Sigmoid colon (tissue), 7 donors: Measurements from ENCODE around the gene PIM3. TPM values are rescaled to one million over a fixed set of nuclear protein-coding genes. Genes with fewer than 3 reads are reported as not detected.

Experiments used
- DNase-seq: peaks from one replicate; pipeline ENCODE4 v3.0.0-alpha.2; 2019
- H3K27ac ChIP-seq, 4 donors: fragments of 200-600 bp; sonication (generic); one replicate each; pipeline ENCODE4 v1.5.1; 2016 to 2019; ENCODE audit warnings: mild to moderate bottlenecking in 1 of 4
- H3K27me3 ChIP-seq, 3 donors: fragments of 200-600 bp; sonication (generic); one replicate each; pipeline ENCODE4 v1.5.1; 2019; ENCODE audit warnings: mild to moderate bottlenecking in 1 of 3
- H3K36me3 ChIP-seq, 4 donors: fragments of 200-600 bp; sonication (generic); one replicate each; pipeline ENCODE4 v1.5.1; 2016 to 2019
- H3K4me1 ChIP-seq, 4 donors: fragments of 200-600 bp; sonication (generic); one replicate each; pipeline ENCODE4 v1.5.1; 2017 to 2019
- H3K4me3 ChIP-seq, 4 donors: fragments of 200-600 bp; sonication (generic); one replicate each; pipeline ENCODE4 v1.5.1; 2017 to 2019; ENCODE audit warnings: mild to moderate bottlenecking in 2 of 4, moderate library complexity in 1 of 4
- H3K9me3 ChIP-seq, 4 donors: fragments of 200-600 bp in 3 of 4; sonication (generic) in 3 of 4; one replicate each; pipeline versions ENCODE4 v1.5.1 to v1.6.1; 2013 to 2019
- EP300 ChIP-seq, 4 donors: sonication (generic); formaldehyde crosslinking; IDR thresholded peaks; one replicate each; pipeline ENCODE4 v1.6.1; 2017; ENCODE audit warnings: antibody characterized with exemption in 4 of 4
- POLR2A ChIP-seq, 2 donors: fragments of 450-650 bp; IDR thresholded peaks; one replicate each; pipeline ENCODE4 v1.6.1; 2016; ENCODE audit warnings: antibody characterized with exemption in 2 of 2, mild to moderate bottlenecking in 2 of 2, moderate library complexity in 2 of 2
- POLR2AphosphoS5 ChIP-seq, 4 donors: sonication (generic); formaldehyde crosslinking; IDR thresholded peaks; one replicate each; pipeline ENCODE4 v1.6.1; 2017; ENCODE audit warnings: antibody characterized with exemption in 4 of 4
- WGBS, 2 donors: extraction: QIAGEN DNeasy Blood & Tissue Kit; methylation state at CpG; one replicate each; pipeline ENCODE4 v1.1.7; 2013; 5-methylcytosine and 5-hydroxymethylcytosine counted together
- intact Hi-C: fragments of 100-400 bp; cut with DNase I; formaldehyde crosslinking; loops from one replicate; pipeline ENCODE4 v1.15.1; 2023
- polyA plus RNA-seq, 3 donors: library from polyadenylated mRNA; stranded (reverse); fragments of 200-250 nt; gene quantifications; one replicate each; pipeline ENCODE4 v1.2.3, GENCODE V29; 2013
- total RNA-seq, 4 donors: library from RNA; depleted of rRNA; stranded (reverse); fragments of >200 nt; gene quantifications; one replicate each; pipeline ENCODE4 v1.1.0, GENCODE V29; 2016
- TF ChIP-seq, protein P1 (sequence below), 4 experiments: fragments of 450-650 bp in 3 of 4; fragments of 200-600 bp in 1 of 4; IDR thresholded peaks; one replicate each; pipeline ENCODE4 v1.5.1; 2016 to 2019; ENCODE audit warnings: antibody characterized with exemption in 4 of 4, mild to moderate bottlenecking in 3 of 4, moderate library complexity in 2 of 4
- donor health status: healthy with polysubstance abuse.
- donor health status: Bipolar disorder and iron deficiency.
- donor health status: healthy.

The PIM3 gene
- total and polyA plus RNA-seq, 7 donors: 26.3 to 126 (median 49.4) TPM

DNA sequence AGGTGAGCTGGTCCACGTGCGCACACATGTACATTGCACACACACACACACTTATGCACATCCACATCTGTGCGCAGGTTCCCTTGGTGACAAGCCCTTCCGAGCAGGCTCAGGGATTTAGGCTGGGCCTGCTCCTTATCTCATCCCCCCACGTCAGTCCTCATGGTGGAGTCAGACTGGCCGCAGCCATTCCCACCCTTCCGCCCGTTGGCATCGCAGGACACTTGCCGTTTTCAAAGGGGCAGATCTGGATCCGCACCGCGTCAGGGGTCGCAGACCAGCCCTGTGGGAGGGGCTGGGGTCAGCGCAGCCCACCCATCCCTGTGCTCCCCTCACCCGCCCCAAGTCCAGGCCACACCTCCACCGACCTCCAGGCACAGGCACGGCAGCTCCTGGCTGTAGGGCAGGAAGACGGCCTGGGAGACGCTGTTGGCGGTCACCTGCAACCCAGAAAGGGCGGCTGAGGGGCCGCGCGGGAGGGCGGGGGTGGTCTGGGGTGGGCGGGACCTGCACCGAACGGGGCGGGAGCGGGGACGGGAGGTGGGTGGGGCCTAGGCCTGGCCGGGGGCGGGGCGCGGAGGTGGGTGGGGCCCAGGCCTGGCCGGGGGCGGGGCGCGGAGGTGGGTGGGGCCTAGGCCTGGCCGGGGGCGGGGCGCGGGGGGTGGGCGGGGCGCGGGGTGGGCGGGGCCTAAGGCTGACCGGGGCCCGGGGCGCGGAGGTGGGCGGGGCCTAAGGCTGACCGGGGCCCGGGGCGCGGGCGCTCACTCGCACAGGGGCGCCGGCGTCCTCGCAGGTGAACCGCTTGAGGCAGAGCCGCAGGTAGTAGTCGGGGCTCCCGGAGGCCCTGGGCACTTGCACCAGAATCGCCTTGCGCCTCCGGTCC lies 38.7 kb downstream of the PIM3 start:
- intact Hi-C loops: no loop called here
- peaks cover 0 to 7% (median 3%) of the 10 kb centered on the region in 4 donors for H3K4me1 ChIP-seq
- H3K27ac ChIP-seq: no peak overlapping the region
- WGBS, 2 donors: 16 to 19% methylated on average over 66 to 70 of the region's 70 CpGs
- peak overlapping the region in 1 of 4 donors; percentile 22 for H3K4me3 ChIP-seq
- no peaks in the 10 kb centered on the region for H3K36me3 ChIP-seq
- peaks cover 8 to 35% (median 26%) of the 10 kb centered on the region in 3 donors for H3K27me3 ChIP-seq
- no peak for TF ChIP-seq EP300 (IDR thresholded peaks at IDR 0.05)
- TF ChIP-seq POLR2A (IDR thresholded peaks at IDR 0.05): no peak
- TF ChIP-seq POLR2AphosphoS5 (IDR thresholded peaks at IDR 0.05): no peak
- TF ChIP-seq, protein P1, sequence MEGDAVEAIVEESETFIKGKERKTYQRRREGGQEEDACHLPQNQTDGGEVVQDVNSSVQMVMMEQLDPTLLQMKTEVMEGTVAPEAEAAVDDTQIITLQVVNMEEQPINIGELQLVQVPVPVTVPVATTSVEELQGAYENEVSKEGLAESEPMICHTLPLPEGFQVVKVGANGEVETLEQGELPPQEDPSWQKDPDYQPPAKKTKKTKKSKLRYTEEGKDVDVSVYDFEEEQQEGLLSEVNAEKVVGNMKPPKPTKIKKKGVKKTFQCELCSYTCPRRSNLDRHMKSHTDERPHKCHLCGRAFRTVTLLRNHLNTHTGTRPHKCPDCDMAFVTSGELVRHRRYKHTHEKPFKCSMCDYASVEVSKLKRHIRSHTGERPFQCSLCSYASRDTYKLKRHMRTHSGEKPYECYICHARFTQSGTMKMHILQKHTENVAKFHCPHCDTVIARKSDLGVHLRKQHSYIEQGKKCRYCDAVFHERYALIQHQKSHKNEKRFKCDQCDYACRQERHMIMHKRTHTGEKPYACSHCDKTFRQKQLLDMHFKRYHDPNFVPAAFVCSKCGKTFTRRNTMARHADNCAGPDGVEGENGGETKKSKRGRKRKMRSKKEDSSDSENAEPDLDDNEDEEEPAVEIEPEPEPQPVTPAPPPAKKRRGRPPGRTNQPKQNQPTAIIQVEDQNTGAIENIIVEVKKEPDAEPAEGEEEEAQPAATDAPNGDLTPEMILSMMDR (IDR thresholded peaks at IDR 0.05): no peak
- no peak for DNase-seq
- H3K9me3 ChIP-seq: no peaks in the 10 kb centered on the region

GRCh38 chr22:49999946-50000586 lies 39.5 kb downstream of the PIM3 start:
- Histone ChIP-seq H3K9me3 (no peaks in the 10 kb centered on the region), H3K36me3 (no peaks in the 10 kb centered on the region), H3K4me3 (peak overlapping the region in 1 of 4 donors; percentile 22), H3K27me3 (peaks cover 8 to 35% (median 26%) of the 10 kb centered on the region in 3 donors), H3K27ac (no peak overlapping the region), H3K4me1 (peaks cover 0 to 7% (median 3%) of the 10 kb centered on the region in 4 donors)
- no peak for TF ChIP-seq POLR2AphosphoS5 (IDR thresholded peaks at IDR 0.05)
- TF ChIP-seq, protein P1 (IDR thresholded peaks at IDR 0.05): no peak
- no peak for TF ChIP-seq EP300 (IDR thresholded peaks at IDR 0.05)
- no peak for TF ChIP-seq POLR2A (IDR thresholded peaks at IDR 0.05)
- DNase-seq: no peak
- intact Hi-C loops: no loop called here
- WGBS, 2 donors: 47 to 54% methylated on average over 41 of the region's 41 CpGs

GRCh38 chr22:50000587-50001387 lies 40.2 kb downstream of the PIM3 start:
- peaks cover 8 to 35% (median 26%) of the 10 kb centered on the region in 3 donors for H3K27me3 ChIP-seq
- peaks cover 0 to 7% (median 3%) of the 10 kb centered on the region in 4 donors for H3K4me1 ChIP-seq
- intact Hi-C loops: no loop called here
- DNase-seq: no peak
- no peak for TF ChIP-seq POLR2A (IDR thresholded peaks at IDR 0.05)
- TF ChIP-seq POLR2AphosphoS5 (IDR thresholded peaks at IDR 0.05): no peak
- no peaks in the 10 kb centered on the region for H3K9me3 ChIP-seq
- WGBS, 2 donors: 82 to 92% methylated on average over 32 of the region's 32 CpGs
- H3K4me3 ChIP-seq: no peak overlapping the region
- H3K36me3 ChIP-seq: no peaks in the 10 kb centered on the region
- H3K27ac ChIP-seq: no peak overlapping the region

GRCh38 chr22:50001388-50002231 lies 41.0 kb downstream of the PIM3 start:
- no peaks in the 10 kb centered on the region for H3K36me3 ChIP-seq
- TF ChIP-seq, protein P1 (IDR thresholded peaks at IDR 0.05): no peak
- TF ChIP-seq EP300 (IDR thresholded peaks at IDR 0.05) (no peak), POLR2A (IDR thresholded peaks at IDR 0.05) (no peak), POLR2AphosphoS5 (IDR thresholded peaks at IDR 0.05) (no peak)
- intact Hi-C loops: no loop called here
- H3K4me1 ChIP-seq: peaks cover 0 to 7% (median 3%) of the 10 kb centered on the region in 4 donors
- no peak overlapping the region for H3K4me3 ChIP-seq
- no peaks in the 10 kb centered on the region for H3K9me3 ChIP-seq
- DNase-seq: no peak
- no peak overlapping the region for H3K27ac ChIP-seq
- H3K27me3 ChIP-seq: peaks cover 8 to 35% (median 26%) of the 10 kb centered on the region in 3 donors
- WGBS, 2 donors: 84 to 85% methylated on average over 16 of the region's 16 CpGs
